ENCODE measurements around the gene MCTP1.

The MCTP1 gene

DNA sequence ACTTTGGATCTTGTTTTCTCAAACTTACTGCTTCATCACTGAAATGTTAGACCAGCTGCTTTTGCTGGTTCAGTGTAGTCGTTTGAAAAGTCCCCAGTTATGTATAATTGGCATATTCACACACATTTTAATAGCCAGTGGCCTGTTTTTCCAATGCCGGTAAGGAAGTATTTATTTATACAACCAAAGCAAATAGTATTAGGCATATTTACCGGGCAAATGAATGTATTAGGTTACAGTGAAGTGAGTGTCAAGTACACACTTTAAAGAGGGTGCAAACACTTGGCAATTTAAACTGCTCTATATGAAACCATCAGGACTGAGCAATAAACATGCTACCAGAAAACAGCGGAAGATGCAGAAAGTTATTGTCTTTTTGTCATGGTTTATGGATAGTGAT lies 242.9 kb downstream of the MCTP1 start:
- no peak for TF ChIP-seq CTCF (IDR thresholded peaks at IDR 0.05; ENCODE audit: poor library complexity, severe bottlenecking)
- Histone ChIP-seq H3K9me3 (ENCODE audit: severe bottlenecking) (no peaks in the 10 kb centered on the region), H3K4me1 (ENCODE audit: insufficient read depth, poor library complexity, severe bottlenecking) (no peaks in the 10 kb centered on the region), H3K36me3 (ENCODE audit: low read depth) (no peaks in the 10 kb centered on the region), H3K27me3 (ENCODE audit: insufficient read depth, poor library complexity, severe bottlenecking) (no peaks in the 10 kb centered on the region), H3K27ac (ENCODE audit: poor library complexity, severe bottlenecking) (no peak overlapping the region), H3K4me3 (ENCODE audit: severe bottlenecking) (no peak overlapping the region)
- no peak for ATAC-seq (ENCODE audit: low read depth)
- no peak for DNase-seq (ENCODE audit: low spot score)

- Histone ChIP-seq H3K27me3 (ENCODE audit: insufficient read depth, poor library complexity, severe bottlenecking) (no peaks in the 10 kb centered on the region), H3K27ac (ENCODE audit: poor library complexity, severe bottlenecking) (no peak overlapping the region), H3K4me3 (ENCODE audit: severe bottlenecking) (no peak overlapping the region), H3K36me3 (ENCODE audit: low read depth) (no peaks in the 10 kb centered on the region), H3K9me3 (ENCODE audit: severe bottlenecking) (no peaks in the 10 kb centered on the region), H3K4me1 (ENCODE audit: insufficient read depth, poor library complexity, severe bottlenecking) (no peaks in the 10 kb centered on the region)
- ATAC-seq (ENCODE audit: low read depth), result no peak
- TF ChIP-seq CTCF (IDR thresholded peaks at IDR 0.05; ENCODE audit: poor library complexity, severe bottlenecking), result no peak
- DNase-seq (ENCODE audit: low spot score), result no peak
These were observed 248.8 kb downstream of the MCTP1 start for GRCh38 chr5:95035891-95036685.

DNA sequence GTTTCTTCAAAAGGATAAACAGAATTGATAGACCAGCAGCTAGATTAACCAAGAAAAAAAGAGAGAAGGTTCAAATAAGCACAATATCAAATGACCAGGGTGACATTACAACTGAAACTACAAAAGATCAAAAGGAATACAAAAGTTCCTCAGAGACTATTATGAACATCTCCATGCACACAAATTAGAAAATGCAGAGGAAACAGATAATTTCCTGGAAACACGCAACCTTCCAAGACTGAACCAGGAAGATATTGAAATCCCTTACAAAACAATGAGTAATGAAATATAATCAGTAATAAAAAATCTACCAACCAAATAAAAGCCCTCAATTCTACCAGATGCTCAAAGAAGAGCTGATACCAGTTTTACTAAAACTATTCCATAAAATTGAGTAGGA lies 252.1 kb downstream of the MCTP1 start:
- Histone ChIP-seq H3K36me3 (ENCODE audit: low read depth) (no peaks in the 10 kb centered on the region), H3K9me3 (ENCODE audit: severe bottlenecking) (no peaks in the 10 kb centered on the region), H3K27ac (ENCODE audit: poor library complexity, severe bottlenecking) (no peak overlapping the region), H3K4me1 (ENCODE audit: insufficient read depth, poor library complexity, severe bottlenecking) (no peaks in the 10 kb centered on the region), H3K4me3 (ENCODE audit: severe bottlenecking) (no peak overlapping the region), H3K27me3 (ENCODE audit: insufficient read depth, poor library complexity, severe bottlenecking) (no peaks in the 10 kb centered on the region)
- TF ChIP-seq CTCF (IDR thresholded peaks at IDR 0.05; ENCODE audit: poor library complexity, severe bottlenecking), result no peak
- ATAC-seq (ENCODE audit: low read depth) (no peak), DNase-seq (ENCODE audit: low spot score) (no peak)

GRCh38 chr5:95029569-95030366 lies 255.1 kb downstream of the MCTP1 start:
- no peak for TF ChIP-seq CTCF (IDR thresholded peaks at IDR 0.05; ENCODE audit: poor library complexity, severe bottlenecking)
- Histone ChIP-seq H3K27me3 (ENCODE audit: insufficient read depth, poor library complexity, severe bottlenecking) (no peaks in the 10 kb centered on the region), H3K4me3 (ENCODE audit: severe bottlenecking) (no peak overlapping the region), H3K9me3 (ENCODE audit: severe bottlenecking) (no peaks in the 10 kb centered on the region), H3K27ac (ENCODE audit: poor library complexity, severe bottlenecking) (no peak overlapping the region), H3K36me3 (ENCODE audit: low read depth) (no peaks in the 10 kb centered on the region), H3K4me1 (ENCODE audit: insufficient read depth, poor library complexity, severe bottlenecking) (no peaks in the 10 kb centered on the region)
- no peak for ATAC-seq (ENCODE audit: low read depth)
- no peak for DNase-seq (ENCODE audit: low spot score)

Measured in RWPE2 (cell line).